HG03521 (cell line): ENCODE data around the gene RNF150.

Experiments
- ATAC-seq: cut with Tn5 transposase; IDR thresholded peaks from one replicate; pipeline ENCODE4 v1.9.1; 2021; ENCODE audit warnings: mild to moderate bottlenecking, moderate library complexity; ENCODE audit not compliant: unreplicated experiment

Gene RNF150

DNA sequence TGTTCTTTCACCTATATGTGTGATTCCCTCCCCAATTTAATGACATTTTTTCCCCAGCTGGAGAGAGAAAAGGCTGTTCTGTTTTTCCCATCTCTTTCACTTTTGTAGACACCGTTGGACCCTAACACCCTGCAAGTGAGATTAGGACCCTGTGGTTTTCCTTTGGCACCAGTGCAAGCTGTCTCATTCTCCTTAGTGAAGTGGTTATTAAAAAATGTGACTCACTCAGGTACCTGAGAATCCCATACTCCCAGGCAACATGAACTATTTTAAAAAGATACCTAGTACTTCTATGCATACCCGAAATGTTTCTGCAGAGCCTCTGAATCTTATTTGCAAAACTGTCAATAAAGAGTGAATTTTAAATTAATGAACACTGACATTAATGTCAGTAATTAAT, 201.4 kb downstream of the RNF150 start:
- no peak for ATAC-seq

DNA sequence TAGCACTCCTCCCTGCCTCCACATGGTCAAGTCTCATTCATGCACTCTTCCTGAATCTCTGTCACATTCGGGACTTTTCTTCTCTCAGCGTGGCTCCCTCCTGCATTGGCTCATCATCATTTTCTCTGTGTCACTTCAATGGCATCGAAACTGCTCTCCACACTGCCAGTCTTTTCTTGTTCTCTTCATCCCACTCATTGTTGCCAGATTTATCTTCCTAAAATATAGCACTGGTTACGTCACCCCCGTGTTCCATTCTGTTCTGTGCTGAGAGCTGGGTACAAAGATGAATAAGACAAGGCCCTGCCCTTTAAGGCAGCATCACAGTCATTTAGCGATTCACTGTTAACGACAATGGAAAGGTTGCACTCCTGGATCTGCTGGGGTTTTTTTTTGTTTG, 202.7 kb downstream of the RNF150 start:
- no peak for ATAC-seq

DNA sequence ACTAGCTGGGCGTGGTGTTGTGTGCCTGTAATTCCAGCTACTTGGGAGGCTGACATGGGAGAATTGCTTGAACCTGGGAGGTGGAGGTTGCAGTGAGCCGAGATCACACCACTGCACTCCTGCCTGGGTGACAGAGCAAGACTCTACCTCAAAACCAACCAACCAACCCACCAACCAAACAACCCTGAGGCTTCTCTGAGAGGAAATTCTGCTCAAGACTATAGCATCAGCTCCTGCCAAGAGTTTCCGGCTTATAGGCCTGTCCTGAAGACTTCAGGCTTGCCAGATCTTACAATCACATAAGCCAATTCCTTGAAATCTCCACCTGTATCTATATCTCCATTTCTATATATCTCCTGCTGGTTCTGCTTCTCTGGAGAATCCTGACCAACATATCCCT, 203.3 kb downstream of the RNF150 start:
- no peak for ATAC-seq

GRCh38 chr4:140928880-140929279, 204.4 kb downstream of the RNF150 start:
- no peak for ATAC-seq

DNA sequence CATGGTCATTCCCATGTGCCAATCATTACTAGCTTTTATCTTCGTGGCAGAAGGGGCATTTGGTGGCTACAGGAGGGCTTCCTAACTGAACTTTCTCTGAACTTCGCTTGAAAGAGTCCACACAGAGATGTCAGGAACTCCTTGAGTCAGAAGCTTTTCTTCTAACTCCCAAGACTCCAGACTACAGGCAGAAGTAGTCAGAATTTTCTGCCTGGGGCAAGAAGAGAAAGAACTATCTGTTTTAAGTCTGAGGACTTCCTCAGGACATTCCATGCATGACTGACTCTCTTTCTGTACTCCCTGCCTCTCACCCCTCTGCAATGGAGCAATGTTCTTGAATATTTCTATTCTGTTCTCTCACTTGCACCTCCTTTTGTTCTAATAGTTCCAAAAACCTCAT, 206.6 kb downstream of the RNF150 start:
- ATAC-seq = no peak

DNA sequence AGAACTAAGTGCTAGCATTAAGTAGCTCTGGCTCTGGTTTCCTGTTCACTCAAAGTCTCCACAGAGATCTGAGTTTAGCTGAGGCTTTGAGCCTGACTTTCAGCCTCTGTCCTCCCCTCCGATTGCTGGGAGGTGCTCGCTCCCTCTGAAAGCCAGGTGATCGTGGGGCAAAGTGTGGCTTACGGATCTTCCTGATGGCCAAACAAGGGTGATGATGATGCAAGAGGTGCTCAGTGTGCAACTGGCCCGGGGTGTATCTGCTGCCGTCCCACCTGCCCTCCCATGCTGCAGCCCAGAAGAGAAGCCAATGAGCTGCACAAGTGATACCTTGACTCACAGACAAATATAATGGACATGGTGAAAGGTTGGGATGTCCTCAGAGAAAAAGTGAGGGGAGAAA, 207.9 kb downstream of the RNF150 start:
- no peak for ATAC-seq

DNA sequence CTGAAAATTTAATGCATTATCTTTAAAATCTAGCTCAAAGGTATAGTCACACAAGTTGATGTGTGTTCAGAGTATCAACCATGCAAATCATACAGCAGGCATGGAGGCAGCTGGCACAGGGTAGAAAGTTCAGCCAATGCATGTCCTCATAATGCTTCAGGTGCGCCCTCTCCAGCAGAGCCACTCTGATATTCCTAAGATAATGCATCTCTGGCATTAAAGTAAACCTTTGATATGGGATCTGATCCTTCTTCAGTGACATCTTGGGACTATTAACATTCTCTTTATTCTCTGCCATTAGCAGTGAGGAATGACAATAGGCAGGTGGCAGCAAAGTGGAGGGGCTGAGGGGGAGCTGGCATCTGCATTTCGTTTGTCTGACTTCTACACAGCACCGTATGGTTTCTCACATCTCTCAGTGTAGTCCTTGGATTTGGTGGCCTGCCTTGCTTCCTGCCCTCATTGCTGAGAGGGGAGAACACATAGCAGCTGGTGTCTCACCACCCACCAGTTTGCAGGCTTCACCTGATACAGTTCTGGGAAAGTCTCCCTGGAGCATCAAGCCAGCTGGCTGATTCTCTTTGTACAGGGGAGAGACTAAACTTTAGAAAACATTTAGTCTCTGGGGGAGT, 208.4 kb downstream of the RNF150 start:
- ATAC-seq = no peak

DNA sequence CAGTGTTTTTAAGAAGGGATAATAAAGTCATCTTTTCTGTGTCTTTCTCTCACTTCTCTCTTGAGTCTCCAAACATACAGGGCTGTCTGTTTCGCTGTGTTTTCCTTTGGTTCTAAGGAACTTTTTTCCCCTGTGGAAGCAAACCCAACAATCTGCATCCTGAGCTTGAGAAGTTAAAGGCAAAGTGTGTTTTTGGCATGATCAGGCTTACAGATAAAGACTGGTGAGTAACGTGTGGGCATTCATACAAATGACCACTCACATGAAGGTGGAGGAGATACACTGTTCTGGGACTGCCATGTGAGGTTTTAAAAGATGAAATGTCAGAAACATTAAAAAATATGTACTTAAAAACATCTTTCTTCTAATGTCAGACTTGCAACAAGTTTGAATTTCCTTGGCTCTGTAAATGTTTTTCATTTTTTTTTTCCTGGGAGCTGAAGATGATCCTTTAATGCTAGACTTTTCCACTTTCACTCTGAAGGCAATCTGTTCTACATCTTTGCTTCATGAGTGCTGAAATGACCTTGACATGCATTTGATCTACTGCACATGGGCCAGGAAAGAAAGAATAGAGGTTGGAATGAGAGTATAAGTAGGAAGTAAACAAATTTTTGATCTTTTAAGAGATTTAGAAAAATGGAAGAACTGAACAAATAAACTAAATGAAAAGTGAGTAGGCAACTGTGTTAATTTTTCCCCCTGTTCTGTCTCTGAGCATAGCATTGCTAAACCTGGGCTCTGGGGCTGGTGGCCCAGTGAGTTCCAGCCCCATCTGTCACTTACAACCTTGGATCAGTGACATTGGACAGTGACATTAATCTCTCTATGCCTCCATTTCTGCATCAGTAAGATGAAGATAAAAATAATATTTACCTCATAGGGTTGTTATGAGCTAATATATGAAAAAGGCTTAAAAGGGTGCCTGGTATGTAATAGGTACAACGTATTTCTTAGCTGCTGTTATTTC, 226.0 kb downstream of the RNF150 start:
- ATAC-seq = no peak

GRCh38 chr4:140904904-140905303, 228.4 kb downstream of the RNF150 start:
- ATAC-seq = no peak

GRCh38 chr4:140903522-140904475, 229.5 kb downstream of the RNF150 start:
- ATAC-seq = no peak

DNA sequence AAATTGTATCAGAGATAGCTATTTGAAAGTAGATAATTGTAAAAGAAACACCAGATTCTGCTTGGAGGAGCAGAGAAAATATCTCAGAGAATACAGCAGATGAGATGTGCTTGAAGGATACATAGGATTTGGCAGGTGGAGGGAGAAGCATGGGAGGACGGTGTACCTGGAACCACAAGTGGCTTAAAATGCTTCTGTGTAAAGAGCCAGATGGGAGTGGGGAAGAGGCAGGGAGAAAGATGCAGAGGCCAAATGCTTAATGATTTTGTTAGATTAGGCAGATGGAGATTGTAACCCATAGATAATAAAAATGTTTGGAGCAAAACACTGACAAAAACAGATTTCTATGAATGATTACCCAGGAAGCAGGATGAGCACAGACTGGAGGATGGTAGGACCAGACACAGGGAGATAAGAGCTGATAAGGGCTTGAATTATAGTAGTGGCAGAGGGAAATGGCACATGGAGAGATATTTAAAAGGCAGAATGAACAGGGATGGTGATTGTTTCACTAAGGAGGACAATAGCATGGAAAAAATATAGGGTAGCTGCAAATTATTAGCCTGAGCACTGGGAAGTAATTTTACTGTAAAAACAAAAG, 231.4 kb downstream of the RNF150 start:
- ATAC-seq = no peak

GRCh38 chr4:140893939-140894338, 239.3 kb downstream of the RNF150 start:
- ATAC-seq = no peak

GRCh38 chr4:140888054-140888453, 245.2 kb downstream of the RNF150 start:
- ATAC-seq = no peak

- ATAC-seq = no peak
Measured at GRCh38 chr4:140887467-140887866, 245.8 kb downstream of the RNF150 start.

GRCh38 chr4:140884431-140885058, 248.7 kb downstream of the RNF150 start:
- ATAC-seq = peak; percentile 88

- ATAC-seq = no peak
Measured at GRCh38 chr4:140877781-140878180, 255.5 kb downstream of the RNF150 start.

DNA sequence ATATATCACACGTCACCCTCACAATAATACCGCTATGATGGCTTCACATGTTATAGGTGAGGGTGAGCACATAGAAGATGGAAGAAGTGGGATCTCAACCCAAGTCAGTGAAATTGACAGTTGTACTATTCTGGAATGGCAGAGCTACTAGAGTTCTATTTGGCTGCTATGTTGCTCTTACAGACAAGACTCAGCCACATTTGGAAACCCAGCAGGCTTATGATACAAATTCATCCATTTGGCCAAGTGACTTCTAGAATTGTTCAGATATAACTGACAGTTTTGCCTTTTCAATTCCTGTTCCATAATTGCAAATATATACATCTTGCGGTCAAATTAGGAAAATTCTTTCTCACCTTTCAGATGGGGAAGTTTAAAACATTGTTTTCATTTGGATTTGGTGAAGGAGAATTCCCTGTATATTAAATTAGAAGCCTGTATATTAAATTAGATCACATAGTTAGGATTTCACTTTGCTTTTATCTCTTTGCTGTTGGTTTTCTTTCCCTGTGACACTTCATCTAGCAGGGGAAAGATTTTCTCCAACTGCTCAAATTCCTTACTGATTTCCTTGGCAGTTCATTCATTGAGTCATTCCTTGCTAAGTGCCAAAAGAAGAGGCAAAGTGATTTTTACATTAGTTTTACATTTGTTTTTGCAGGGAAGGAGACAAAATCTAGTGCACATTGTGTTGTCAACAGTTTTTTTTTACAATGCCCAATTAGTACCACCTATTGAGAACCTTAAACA, 256.5 kb downstream of the RNF150 start:
- ATAC-seq = no peak

- ATAC-seq = no peak
Measured at GRCh38 chr4:140875746-140876452, 257.4 kb downstream of the RNF150 start.

DNA sequence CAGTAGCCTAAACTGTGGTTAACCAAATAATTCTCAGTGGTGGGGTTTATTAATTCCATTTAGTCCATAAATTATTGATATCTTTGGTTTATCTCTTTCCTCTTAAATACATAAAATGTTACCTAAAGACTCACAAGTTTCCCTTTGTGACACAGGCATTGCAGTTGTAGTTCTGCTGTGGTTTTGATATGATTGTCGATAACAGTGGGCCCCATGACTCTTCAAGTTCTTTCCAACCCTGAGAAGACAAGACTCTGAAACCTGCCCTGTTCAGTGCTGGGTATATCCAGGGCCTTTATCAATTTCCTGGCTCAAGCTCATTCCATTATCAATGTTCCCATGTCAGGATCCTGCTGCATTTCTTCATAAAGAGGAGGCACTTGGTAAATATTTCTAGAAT, 259.2 kb downstream of the RNF150 start:
- ATAC-seq = no peak
